PC-9 (cell line): ENCODE measurements around the gene TPCN2. TPM values are rescaled to one million over a fixed set of nuclear protein-coding genes. Genes with fewer than 3 reads are reported as not detected.

Experiments
- BruUV-seq: library from RNA; stranded (reverse); fragments of 400-500 nt; replicated peaks from 2 replicates; lab custom pipeline; 2021; lab: Mats Ljungman, UMichigan
- CTCF ChIA-PET: fragments of 300-600 bp; sonication (Branson Sonifier 250); formaldehyde crosslinking; loops from one replicate; lab custom pipeline; 2022; ENCODE audit warnings: antibody characterized with exemption; lab: Charles Lee
- POLR2A ChIA-PET: fragments of 300-600 bp; sonication (Branson Sonifier 250); formaldehyde crosslinking; loops from one replicate; lab custom pipeline; 2022; ENCODE audit warnings: antibody characterized with exemption; ENCODE audit not compliant: unreplicated experiment; lab: Charles Lee
- DNase-seq, 2 experiments: peaks; one replicate each; pipeline versions ENCODE4 v3.0.0 to v3.0.0-alpha.2; 2015 to 2022; ENCODE audit warnings: mixed read lengths in 1 of 2
- H2AFZ ChIP-seq: fragments of 200-600 bp; sonication (generic); 2 replicates; pipeline ENCODE4 v1.8.1; 2017; ENCODE audit warnings: antibody characterized with exemption
- H3F3A ChIP-seq: fragments of 200-600 bp; sonication (generic); 2 replicates; pipeline ENCODE4 v1.8.1; 2017; ENCODE audit warnings: antibody characterized with exemption, mild to moderate bottlenecking, low read depth; ENCODE audit not compliant: insufficient read depth
- H3K27ac ChIP-seq: fragments of 200-600 bp; sonication (generic); 2 replicates; pipeline ENCODE4 v1.6.1; 2016; ENCODE audit warnings: mixed run types
- H3K27me3 ChIP-seq: fragments of 200-600 bp; sonication (generic); 2 replicates; pipeline ENCODE4 v1.6.1; 2016; ENCODE audit warnings: low read depth, mixed run types; ENCODE audit not compliant: insufficient read depth
- H3K36me3 ChIP-seq: fragments of 200-600 bp; sonication (generic); 2 replicates; pipeline ENCODE4 v1.6.1; 2016; ENCODE audit warnings: low read depth, mixed run types
- H3K4me1 ChIP-seq: fragments of 200-600 bp; sonication (generic); replicated peaks from 2 replicates; pipeline ENCODE4 v1.6.1; 2016; ENCODE audit warnings: mixed run types; ENCODE audit not compliant: insufficient read depth
- H3K4me2 ChIP-seq: fragments of 200-600 bp; sonication (generic); 2 replicates; pipeline ENCODE4 v1.6.1; 2017; ENCODE audit warnings: mixed run types
- H3K4me3 ChIP-seq: fragments of 200-600 bp; sonication (generic); 2 replicates; pipeline ENCODE4 v1.6.1; 2016; ENCODE audit warnings: mixed run types
- H3K79me2 ChIP-seq: fragments of 200-600 bp; sonication (generic); 2 replicates; pipeline ENCODE4 v1.6.1; 2017; ENCODE audit warnings: low read depth, mixed run types
- H3K9me2 ChIP-seq: fragments of 200-600 bp; sonication (generic); 2 replicates; pipeline ENCODE4 v1.8.1; 2017; ENCODE audit warnings: mild to moderate bottlenecking; ENCODE audit not compliant: insufficient read depth
- H3K9me3 ChIP-seq: fragments of 200-600 bp; sonication (generic); 2 replicates; pipeline ENCODE4 v1.8.1; 2016; ENCODE audit warnings: low read depth; ENCODE audit not compliant: insufficient read depth
- H4K20me1 ChIP-seq: fragments of 200-600 bp; sonication (generic); 2 replicates; pipeline ENCODE4 v1.8.1; 2017; ENCODE audit not compliant: insufficient read depth
- CTCF ChIP-seq: fragments of 200-600 bp; sonication (generic); conservative IDR thresholded peaks from 2 replicates; pipeline ENCODE4 v1.6.1; 2017; ENCODE audit warnings: mixed run types, antibody characterized with exemption, mild to moderate bottlenecking, moderate library complexity
- EZH2 ChIP-seq: fragments of 200-600 bp; sonication (generic); IDR thresholded peaks from 2 replicates; pipeline ENCODE4 v1.8.0; 2017; ENCODE audit warnings: antibody characterized with exemption, low read depth
- intact Hi-C: fragments of 100-400 bp; cut with micrococcal nuclease; formaldehyde crosslinking; loops from one replicate; pipeline ENCODE4 v1.10.0; 2022; ENCODE audit not compliant: unreplicated experiment
- total RNA-seq: library from RNA; stranded (reverse); gene quantifications from 2 replicates; pipeline ENCODE4 v1.2.3, GENCODE V29; 2021

The TPCN2 gene
- total RNA-seq, 1 experiment from 2014 or later: 24.8 TPM

- Histone ChIP-seq H3K9me3 (no peaks in the 10 kb centered on the region), H3K27ac (no peak overlapping the region), H3K4me2 (no peak overlapping the region), H4K20me1 (no peaks in the 10 kb centered on the region), H3K9me2 (no peaks in the 10 kb centered on the region), H3K36me3 (no peaks in the 10 kb centered on the region), H3K27me3 (no peaks in the 10 kb centered on the region), H2AFZ (no peak overlapping the region), H3K4me1 (peaks cover 15% of the 10 kb centered on the region), H3K79me2 (no peaks in the 10 kb centered on the region), H3F3A (no peaks in the 10 kb centered on the region), H3K4me3 (no peak overlapping the region)
- ChIA-PET POLR2A (no interaction called here), CTCF (no interaction called here)
- intact Hi-C loops: no loop called here
- BruUV-seq: no TSS peak
- TF ChIP-seq EZH2 (no peak), CTCF (no peak)
- DNase-seq: no peak
These were observed 109.1 kb downstream of the TPCN2 start for GRCh38 chr11:69157822-69158231.

- no TSS peak for BruUV-seq
- DNase-seq: no peak
- intact Hi-C loops: no loop called here
- Histone ChIP-seq H3K36me3 (no peaks in the 10 kb centered on the region), H3F3A (no peaks in the 10 kb centered on the region), H4K20me1 (no peaks in the 10 kb centered on the region), H2AFZ (no peak overlapping the region), H3K4me3 (no peak overlapping the region), H3K9me3 (no peaks in the 10 kb centered on the region), H3K79me2 (no peaks in the 10 kb centered on the region), H3K4me2 (no peak overlapping the region), H3K27ac (no peak overlapping the region), H3K4me1 (peaks cover 15% of the 10 kb centered on the region), H3K27me3 (no peaks in the 10 kb centered on the region), H3K9me2 (no peaks in the 10 kb centered on the region)
- ChIA-PET POLR2A (no interaction called here), CTCF (no interaction called here)
- no peak for TF ChIP-seq CTCF
- no peak for TF ChIP-seq EZH2
These were observed 109.8 kb downstream of the TPCN2 start for GRCh38 chr11:69158301-69159149.

- Histone ChIP-seq H4K20me1 (no peaks in the 10 kb centered on the region), H3F3A (no peaks in the 10 kb centered on the region), H3K4me3 (no peak overlapping the region), H3K27me3 (no peaks in the 10 kb centered on the region), H3K27ac (no peak overlapping the region), H2AFZ (no peak overlapping the region), H3K79me2 (no peaks in the 10 kb centered on the region), H3K4me2 (no peak overlapping the region), H3K9me2 (no peaks in the 10 kb centered on the region), H3K4me1 (peaks cover 15% of the 10 kb centered on the region), H3K36me3 (no peaks in the 10 kb centered on the region), H3K9me3 (no peaks in the 10 kb centered on the region)
- ChIA-PET POLR2A (no interaction called here), CTCF (no interaction called here)
- intact Hi-C loops: no loop called here
- no TSS peak for BruUV-seq
- DNase-seq: no peak
- TF ChIP-seq EZH2 (no peak), CTCF (no peak)
These were observed 110.6 kb downstream of the TPCN2 start for GRCh38 chr11:69159150-69159852.
